Keratinocyte (primary cell): Measurements from ENCODE around the gene IRF6. TPM values are rescaled to one million over a fixed set of nuclear protein-coding genes. Genes with fewer than 3 reads are reported as not detected.

Source experiments
- DNase-seq: peaks from one replicate; pipeline ENCODE4 v3.0.0-alpha.2; 2011; ENCODE audit warnings: low read depth, missing footprints, low spot score
- FAIRE-seq: peaks from 2 replicates; lab custom pipeline; 2011; peaks lifted over from hg19 to GRCh38; lab: Jason Lieb, UNC
- H2AFZ ChIP-seq: 2 replicates; pipeline ENCODE4 v1.6.0; 2012; ENCODE audit warnings: low read length, control low read depth, inconsistent platforms; ENCODE audit not compliant: control insufficient read depth
- H3K27ac ChIP-seq: 2 replicates; pipeline ENCODE4 v1.5.1; 2011; ENCODE audit warnings: low read length; ENCODE audit not compliant: control insufficient read depth, insufficient read depth
- H3K27me3 ChIP-seq: 3 replicates; pipeline ENCODE4 v1.6.0; 2011; ENCODE audit warnings: low read length; ENCODE audit not compliant: control insufficient read depth, insufficient read depth; ENCODE audit errors: extremely low read depth
- H3K36me3 ChIP-seq, 2 experiments: 2 replicates in 1 of 2; 3 replicates in 1 of 2; pipeline ENCODE4 v1.5.1; 2011; ENCODE audit warnings: low read length in 2 of 2, mild to moderate bottlenecking in 1 of 2; ENCODE audit not compliant: control insufficient read depth in 2 of 2, insufficient read depth in 2 of 2; ENCODE audit errors: extremely low read depth in 1 of 2
- H3K4me1 ChIP-seq: 3 replicates; pipeline ENCODE4 v1.5.1; 2011; ENCODE audit warnings: low read length; ENCODE audit not compliant: control insufficient read depth, insufficient read depth; ENCODE audit errors: extremely low read depth
- H3K4me2 ChIP-seq: 3 replicates; pipeline ENCODE4 v1.6.0; 2011; ENCODE audit warnings: low read depth, low read length; ENCODE audit not compliant: control insufficient read depth, insufficient read depth; ENCODE audit errors: extremely low read depth
- H3K4me3 ChIP-seq, 3 experiments: fragments of 200-600 bp in 1 of 3; sonication (generic) in 1 of 3; 2 replicates in 2 of 3; 3 replicates in 1 of 3; pipeline ENCODE4 v1.5.1; 2011 to 2016; ENCODE audit warnings: low read length in 3 of 3, mild to moderate bottlenecking in 3 of 3, control low read depth in 2 of 3, inconsistent platforms in 1 of 3, low read depth in 1 of 3, mixed read lengths in 1 of 3, mixed run types in 1 of 3, moderate library complexity in 1 of 3; ENCODE audit not compliant: control insufficient read depth in 2 of 3, insufficient read depth in 2 of 3; ENCODE audit errors: extremely low read depth in 1 of 3
- H3K79me2 ChIP-seq: 2 replicates; pipeline ENCODE4 v1.6.0; 2012; ENCODE audit warnings: low read length; ENCODE audit not compliant: control insufficient read depth, insufficient read depth
- H3K9ac ChIP-seq: 3 replicates; pipeline ENCODE4 v1.6.0; 2011; ENCODE audit warnings: low read length; ENCODE audit not compliant: control insufficient read depth, insufficient read depth; ENCODE audit errors: extremely low read depth
- H3K9me1 ChIP-seq: 3 replicates; pipeline ENCODE4 v1.6.0; 2011; ENCODE audit warnings: low read length; ENCODE audit not compliant: control insufficient read depth, insufficient read depth; ENCODE audit errors: extremely low read depth
- H3K9me3 ChIP-seq: 2 replicates; pipeline ENCODE4 v1.5.1; 2012; ENCODE audit warnings: low read depth, low read length; ENCODE audit not compliant: control insufficient read depth
- H4K20me1 ChIP-seq: 3 replicates; pipeline ENCODE4 v1.6.0; 2011; ENCODE audit warnings: low read length; ENCODE audit not compliant: control insufficient read depth, insufficient read depth; ENCODE audit errors: extremely low read depth
- CTCF ChIP-seq, 3 experiments: IDR thresholded peaks in 1 of 3; conservative IDR thresholded peaks in 1 of 3; optimal IDR thresholded peaks in 1 of 3; 2 replicates in 2 of 3; 3 replicates in 1 of 3; pipeline versions ENCODE3 to v1.5.1; 2011; ENCODE audit warnings: low read length in 3 of 3, mild to moderate bottlenecking in 3 of 3, moderate library complexity in 2 of 3, control low read depth in 1 of 3, inconsistent platforms in 1 of 3; ENCODE audit not compliant: insufficient read depth in 2 of 3; ENCODE audit errors: extremely low read depth in 1 of 3
- EZH2 ChIP-seq: IDR thresholded peaks from one replicate; pipeline ENCODE4 v1.6.1; 2012; ENCODE audit warnings: inconsistent platforms, mild to moderate bottlenecking, low read length, moderate library complexity
- dilution Hi-C: fragments of 300-500 bp; cut with MboI; formaldehyde crosslinking; loops from one replicate; pipeline ENCODE4 v1.7.0; 2020; ENCODE audit warnings: low sequenced_read_pairs; ENCODE audit not compliant: extremely low pct_ligation_motif_present
- polyA plus RNA-seq, 5 experiments: library from polyadenylated mRNA; depleted of rRNA in 3 of 5; stranded (reverse) in 3 of 5; stranded (forward) in 1 of 5; unstranded in 1 of 5; fragments of >200 nt; gene quantifications; 1 replicate in 1 of 5; 2 replicates in 3 of 5; 3 replicates in 1 of 5; pipeline versions ENCODE4 v1.2.1 to v1.2.3, GENCODE V29; 2011 to 2012; ENCODE audit warnings: missing spikeins in 2 of 5, low read depth in 1 of 5, low replicate concordance in 1 of 5

IRF6 gene
- polyA plus RNA-seq, 1 donor (not counting 4 experiments of a cell fraction or from before 2014, with no cell fraction given): 476 TPM

GRCh38 chr1:209766051-209766450 is 39.9 kb downstream of the IRF6 start:
- Histone ChIP-seq H3K27me3 (no peaks in the 10 kb centered on the region), H3K79me2 (no peaks in the 10 kb centered on the region), H3K4me2 (no peak overlapping the region), H3K9me1 (no peaks in the 10 kb centered on the region), H3K27ac (no peak overlapping the region), H4K20me1 (no peaks in the 10 kb centered on the region), H3K36me3 (peaks cover 0 to 2% of the 10 kb centered on the region in 2 experiments), H3K9ac (no peak overlapping the region), H3K4me3 (no peak overlapping the region), H3K4me1 (peaks cover 22% of the 10 kb centered on the region), H3K9me3 (no peaks in the 10 kb centered on the region), H2AFZ (no peak overlapping the region)
- TF ChIP-seq CTCF (optimal IDR thresholded peaks at IDR 0.05 in 1 of 3, IDR thresholded peaks at IDR 0.05 in 1 of 3, conservative IDR thresholded peaks at IDR 0.05 in 1 of 3; ENCODE audit: extremely low read depth in 1 of 3, insufficient read depth in 2 of 3, low read length in 3 of 3) (no peak), EZH2 (no peak)
- dilution Hi-C loops: no loop called here
- no peak for FAIRE-seq
- no peak for DNase-seq

GRCh38 chr1:209761011-209761635 is 44.8 kb downstream of the IRF6 start:
- no peak for DNase-seq
- FAIRE-seq: no peak
- dilution Hi-C loops: no loop called here

More at GRCh38 chr1:209761011-209761635, 44.8 kb downstream of the IRF6 start:
- no peaks in the 10 kb centered on the region for H3K9me3 ChIP-seq
- no peak overlapping the region for H3K27ac ChIP-seq
- H4K20me1 ChIP-seq: no peaks in the 10 kb centered on the region
- no peak overlapping the region for H3K4me2 ChIP-seq
- no peak overlapping the region for H3K9ac ChIP-seq
- H3K4me3 ChIP-seq: no peak overlapping the region
- no peaks in the 10 kb centered on the region for H3K27me3 ChIP-seq
- no peaks in the 10 kb centered on the region for H3K79me2 ChIP-seq
- no peak for TF ChIP-seq CTCF (optimal IDR thresholded peaks at IDR 0.05 in 1 of 3, IDR thresholded peaks at IDR 0.05 in 1 of 3, conservative IDR thresholded peaks at IDR 0.05 in 1 of 3; ENCODE audit: extremely low read depth in 1 of 3, insufficient read depth in 2 of 3, low read length in 3 of 3)
- H3K4me1 ChIP-seq: no peaks in the 10 kb centered on the region
- no peaks in the 10 kb centered on the region for H3K9me1 ChIP-seq
- no peaks in the 10 kb centered on the region for H3K36me3 ChIP-seq
- no peak overlapping the region for H2AFZ ChIP-seq
